Heart left ventricle (tissue), 16 donors: ENCODE data around the gene TBKBP1. TPM values are rescaled to one million over a fixed set of nuclear protein-coding genes. Genes with fewer than 3 reads are reported as not detected.

Experiments
- ATAC-seq, 4 donors: fragments of 200-7000 bp; cut with Tn5 transposase; one replicate each; pipeline ENCODE4 v1.9.1; 2020 to 2022; ENCODE audit warnings: moderate library complexity in 4 of 4, mild to moderate bottlenecking in 3 of 4, moderate number of reproducible peaks in 1 of 4
- DNase-seq, 5 donors: peaks; one replicate each; pipeline ENCODE4 v3.0.0-alpha.2; 2020
- H3K27ac ChIP-seq, 12 donors: fragments of 200-600 bp; sonication (generic) in 4 of 12; one replicate each; pipeline versions ENCODE4 v1.5.0 to v1.8.0; 2016 to 2022; ENCODE audit warnings: mild to moderate bottlenecking in 2 of 12
- H3K27me3 ChIP-seq, 9 donors: fragments of 200-600 bp; sonication (generic) in 2 of 9; one replicate each; pipeline versions ENCODE4 v1.5.1 to v1.8.0; 2016 to 2022; ENCODE audit warnings: mild to moderate bottlenecking in 3 of 9
- H3K36me3 ChIP-seq, 9 donors: fragments of 200-600 bp; sonication (generic) in 2 of 9; one replicate each; pipeline versions ENCODE4 v1.5.0 to v1.8.0; 2018 to 2022; ENCODE audit warnings: mild to moderate bottlenecking in 2 of 9
- H3K4me1 ChIP-seq, 12 donors: fragments of 200-600 bp; sonication (generic) in 4 of 12; one replicate each; pipeline versions ENCODE4 v1.5.0 to v1.8.0; 2016 to 2022; ENCODE audit warnings: mild to moderate bottlenecking in 3 of 12
- H3K4me3 ChIP-seq, 12 donors: fragments of 200-600 bp; sonication (generic) in 4 of 12; one replicate each; pipeline versions ENCODE4 v1.5.0 to v1.8.0; 2017 to 2022; ENCODE audit warnings: mild to moderate bottlenecking in 9 of 12, moderate library complexity in 4 of 12
- H3K9me3 ChIP-seq, 12 donors: fragments of 200-600 bp; sonication (generic) in 4 of 12; one replicate each; pipeline versions ENCODE4 v1.5.0 to v1.8.0; 2016 to 2022; ENCODE audit warnings: mild to moderate bottlenecking in 1 of 12
- CTCF ChIP-seq, 12 donors: fragments of 200-600 bp; sonication (generic) in 4 of 12; IDR thresholded peaks; one replicate each; pipeline versions ENCODE4 v1.5.0 to v1.8.0; 2018 to 2022; ENCODE audit warnings: antibody characterized with exemption in 12 of 12, mild to moderate bottlenecking in 5 of 12
- POLR2A ChIP-seq, 2 donors: fragments of 450-650 bp; IDR thresholded peaks; one replicate each; pipeline ENCODE4 v1.6.1; 2017; ENCODE audit warnings: antibody characterized with exemption in 2 of 2, mild to moderate bottlenecking in 2 of 2, moderate library complexity in 2 of 2
- WGBS, 4 donors: extraction: QIAGEN DNeasy Blood & Tissue Kit in 2 of 4; methylation state at CpG; one replicate each; pipeline versions ENCODE4 v1.1.5 to v1.1.7; 2013 to 2018; 5-methylcytosine and 5-hydroxymethylcytosine counted together
- intact Hi-C, 10 donors: fragments of 100-400 bp; cut with DNase I; formaldehyde crosslinking; loops; one replicate each; pipeline versions ENCODE4 v1.11.1 to v1.14.2; 2022
- polyA plus RNA-seq, 2 donors: library from polyadenylated mRNA; stranded (reverse); fragments of 200-250 nt; gene quantifications; one replicate each; pipeline ENCODE4 v1.2.3, GENCODE V29; 2013
- total RNA-seq, 9 donors: library from RNA; depleted of rRNA in 2 of 9; stranded (reverse); fragments of >200 nt in 2 of 9; fragmentation: NEBNext Ultra II Directional in 3 of 9; extraction: Animal tissue kit (Norgen Biotek cat#: 25700) in 3 of 9; gene quantifications; one replicate each; pipeline versions ENCODE4 v1.1.0 to v1.2.4, GENCODE V29; 2016 to 2023
- donor health status: ischemic (EF 13 %, LVEDD 7.1; RV severe dilation, severe dysfunction).
- donor health status: healthy with polysubstance abuse.
- donor health status: DM: no; HTN: yes; CAD: no.
- donor health status: DM: no; HTN: no; CAD: no.
- donor health status: ischemic (EF 25% LVEDD 6.9; RV normal size, moderate dysfunction).
- donor health status: ischemic (EF 25% LVEDD 5.7; RV mildly dilated, moderate dysfunction).
- donor health status: healthy.
- donor health status: DM: yes; HTN: yes; CAD: no.
- donor health status: ischemic (EF 35%, LVEDD 5.7; RV mildly dilated, moderate dysfunction).
- donor health status: nonischemic (EF 11% LVEDD 7.7; RV severe dilation, severe dysfunction).
- donor health status: DM: yes; HTN: yes; CAD: no.
- donor health status: PGD.
- donor health status: ischemic (EF 29% LVEDD 5.4; RV normal size, mild dysfunction).
- donor health status: nonischemic (EF 23%, LVEDD 6.1; RV moderate dilation, normal function).

The TBKBP1 gene
- total and polyA plus RNA-seq, 11 donors, result 11.3 to 24.8 (median 13.4) TPM

GRCh38 chr17:47692137-47692894 lies 1.6 kb upstream of the TBKBP1 start:
- Histone ChIP-seq H3K9me3 (no peaks in the 10 kb centered on the region), H3K4me1 (peaks cover 0 to 37% (median 20%) of the 10 kb centered on the region in 12 donors), H3K36me3 (peaks cover 0 to 5% (median 0%) of the 10 kb centered on the region in 9 donors), H3K27ac (peak overlapping the region in 1 of 12 donors; percentile 67), H3K4me3 (peak overlapping the region in 1 of 12 donors; percentile 100), H3K27me3 (no peaks in the 10 kb centered on the region)
- intact Hi-C loops, result loop anchor here in 3 of 10 donors (5.0 to 10.0 kb wide), 4 partner anchors 40 to 202 kb away; partner anchors contain the start of gene SP2 (in 1 of the 3)
- 44 to 63% (median 61%) methylated on average over 2 of the region's 2 CpGs for WGBS, 4 donors
- DNase-seq (no peak), ATAC-seq (no peak)
- TF ChIP-seq POLR2A (IDR thresholded peaks at IDR 0.05) (no peak), CTCF (IDR thresholded peaks at IDR 0.05) (no peak)

GRCh38 chr17:47692895-47693730 lies 848 bp upstream of the TBKBP1 start:
- no peaks in the 10 kb centered on the region for H3K27me3 ChIP-seq
- H3K27ac ChIP-seq, result peak overlapping the region; percentile 67 to 98 (median 92)
- no peak for DNase-seq
- no peak for ATAC-seq
- H3K4me3 ChIP-seq, result peak overlapping the region; percentile 66 to 100 (median 94)
- H3K9me3 ChIP-seq, result no peaks in the 10 kb centered on the region
- peaks cover 0 to 39% (median 21%) of the 10 kb centered on the region in 12 donors for H3K4me1 ChIP-seq
- H3K36me3 ChIP-seq, result peaks cover 0 to 6% (median 0%) of the 10 kb centered on the region in 9 donors
- 24 to 30% (median 27%) methylated on average over 10 of the region's 10 CpGs for WGBS, 4 donors
- intact Hi-C loops, result loop anchor here in 3 of 10 donors (5.0 to 10.0 kb wide), 4 partner anchors 41 to 202 kb away; partner anchors contain the start of gene SP2 (in 1 of the 3)
- TF ChIP-seq POLR2A (IDR thresholded peaks at IDR 0.05) (no peak), CTCF (IDR thresholded peaks at IDR 0.05) (no peak)

- H3K4me3 ChIP-seq, result peak overlapping the region; percentile 66 to 100 (median 94)
- no peaks in the 10 kb centered on the region for H3K27me3 ChIP-seq
- TF ChIP-seq POLR2A (IDR thresholded peaks at IDR 0.05), result peak in 1 of 2 donors; percentile 8
- TF ChIP-seq CTCF (IDR thresholded peaks at IDR 0.05), result no peak
- intact Hi-C loops, result loop anchor here in 6 of 10 donors (5.0 to 10.0 kb wide), 8 partner anchors 33 to 200 kb away; partner anchors contain the start of gene SP2 (in 1 of the 6)
- H3K36me3 ChIP-seq, result peaks cover 0 to 17% (median 7%) of the 10 kb centered on the region in 9 donors
- peak; percentile 61 to 73 (median 64) for ATAC-seq
- H3K4me1 ChIP-seq, result peaks cover 0 to 45% (median 21%) of the 10 kb centered on the region in 12 donors
- no peaks in the 10 kb centered on the region for H3K9me3 ChIP-seq
- 2 to 4% (median 3%) methylated on average over 52 to 65 of the region's 65 CpGs for WGBS, 4 donors
- DNase-seq, result peak; percentile 69 to 89 (median 74)
- peak overlapping the region; percentile 82 to 98 (median 92) for H3K27ac ChIP-seq
Measured at GRCh38 chr17:47694581-47695428, 844 bp downstream of the TBKBP1 start.
